D721Med (cell line): ENCODE data around the gene CFAP61.

ENCODE experiments used
- DNase-seq: peaks from one replicate; pipeline ENCODE4 v3.0.0; 2011; ENCODE audit warnings: low spot score; ENCODE audit not compliant: insufficient read length
- FAIRE-seq: peaks from 2 replicates; lab custom pipeline; 2011; peaks lifted over from hg19 to GRCh38; lab: Jason Lieb, UNC
- TF ChIP-seq, protein P1 (sequence below): IDR thresholded peaks from 2 replicates; pipeline ENCODE4 v1.5.1; 2012; ENCODE audit warnings: mild to moderate bottlenecking, control low read depth; ENCODE audit not compliant: insufficient read depth; ENCODE audit errors: missing control alignments

The CFAP61 gene

DNA sequence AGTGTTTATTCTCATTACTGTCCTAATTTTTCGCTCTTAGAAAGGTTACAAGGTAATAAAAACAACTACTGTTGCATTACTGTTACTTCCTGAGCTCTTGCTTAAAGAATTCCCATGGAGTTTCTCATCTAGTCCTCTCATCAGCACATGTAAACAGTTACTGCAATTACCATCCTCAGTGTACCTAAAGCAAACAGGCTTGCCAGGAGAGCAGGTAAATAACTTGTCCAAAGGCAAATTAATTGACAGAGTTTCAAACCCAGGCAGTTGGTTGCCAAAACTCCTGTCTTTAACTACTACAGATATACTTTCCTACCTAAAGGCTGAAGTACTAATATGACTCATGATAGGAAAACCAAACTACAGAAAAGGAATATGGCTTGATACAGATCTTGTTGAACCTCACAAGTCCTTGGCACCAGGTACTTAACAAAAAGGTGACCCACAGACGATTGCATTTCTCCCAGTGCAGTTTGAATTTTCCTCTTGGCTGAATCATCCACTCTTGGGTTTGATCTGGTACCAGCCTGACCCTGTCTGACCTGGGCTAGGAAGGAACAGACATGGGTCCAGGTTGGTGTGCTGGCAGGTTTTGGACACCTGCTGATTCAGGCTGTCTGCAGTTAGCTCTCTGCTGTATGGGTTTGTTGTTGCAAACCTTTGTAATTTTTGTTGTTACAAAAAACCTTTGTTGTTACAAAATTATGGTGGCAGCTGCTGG lies 153.0 kb downstream of the CFAP61 start:
- FAIRE-seq: no peak
- DNase-seq: no peak
- TF ChIP-seq, protein P1, sequence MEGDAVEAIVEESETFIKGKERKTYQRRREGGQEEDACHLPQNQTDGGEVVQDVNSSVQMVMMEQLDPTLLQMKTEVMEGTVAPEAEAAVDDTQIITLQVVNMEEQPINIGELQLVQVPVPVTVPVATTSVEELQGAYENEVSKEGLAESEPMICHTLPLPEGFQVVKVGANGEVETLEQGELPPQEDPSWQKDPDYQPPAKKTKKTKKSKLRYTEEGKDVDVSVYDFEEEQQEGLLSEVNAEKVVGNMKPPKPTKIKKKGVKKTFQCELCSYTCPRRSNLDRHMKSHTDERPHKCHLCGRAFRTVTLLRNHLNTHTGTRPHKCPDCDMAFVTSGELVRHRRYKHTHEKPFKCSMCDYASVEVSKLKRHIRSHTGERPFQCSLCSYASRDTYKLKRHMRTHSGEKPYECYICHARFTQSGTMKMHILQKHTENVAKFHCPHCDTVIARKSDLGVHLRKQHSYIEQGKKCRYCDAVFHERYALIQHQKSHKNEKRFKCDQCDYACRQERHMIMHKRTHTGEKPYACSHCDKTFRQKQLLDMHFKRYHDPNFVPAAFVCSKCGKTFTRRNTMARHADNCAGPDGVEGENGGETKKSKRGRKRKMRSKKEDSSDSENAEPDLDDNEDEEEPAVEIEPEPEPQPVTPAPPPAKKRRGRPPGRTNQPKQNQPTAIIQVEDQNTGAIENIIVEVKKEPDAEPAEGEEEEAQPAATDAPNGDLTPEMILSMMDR: no peak

DNA sequence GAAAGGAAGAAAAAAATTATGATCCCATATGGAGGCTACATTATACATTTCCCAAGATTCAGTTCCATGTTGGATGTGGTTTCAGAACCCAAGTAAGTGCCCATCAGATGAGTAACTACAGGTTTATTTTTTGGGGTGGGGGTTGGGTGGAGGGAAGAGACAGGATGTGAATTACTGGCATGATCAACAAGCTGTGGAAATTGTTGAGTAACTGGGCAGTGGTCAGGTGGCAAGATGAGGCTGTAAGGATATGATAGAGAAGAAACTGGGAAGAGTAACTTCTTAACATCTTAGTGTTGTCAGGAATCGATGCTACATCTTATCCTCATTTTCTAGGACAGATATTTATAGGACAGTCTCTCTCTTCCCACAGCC lies 153.5 kb downstream of the CFAP61 start:
- TF ChIP-seq, protein P1: no peak
- no peak for FAIRE-seq
- DNase-seq: no peak

DNA sequence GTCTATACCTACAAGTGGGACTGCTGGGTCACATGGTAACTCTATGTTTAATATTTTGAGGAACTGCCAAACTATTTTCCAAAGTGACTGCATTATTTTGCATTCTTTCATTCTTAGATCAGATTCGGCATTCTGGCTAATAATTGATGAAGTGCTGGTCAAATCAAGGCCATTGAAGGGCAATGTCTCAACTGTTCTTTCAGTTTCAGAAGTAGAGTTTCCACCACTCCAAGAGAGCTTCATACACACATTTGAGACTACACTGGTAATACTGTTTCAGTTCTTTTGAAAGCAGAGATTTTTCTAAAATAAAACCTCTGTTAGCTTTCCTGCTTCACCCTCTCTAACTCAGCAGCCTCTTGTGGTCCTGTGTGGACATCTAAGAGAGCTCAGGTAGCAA lies 154.5 kb downstream of the CFAP61 start:
- FAIRE-seq (no peak), DNase-seq (no peak)
- TF ChIP-seq, protein P1: no peak

DNA sequence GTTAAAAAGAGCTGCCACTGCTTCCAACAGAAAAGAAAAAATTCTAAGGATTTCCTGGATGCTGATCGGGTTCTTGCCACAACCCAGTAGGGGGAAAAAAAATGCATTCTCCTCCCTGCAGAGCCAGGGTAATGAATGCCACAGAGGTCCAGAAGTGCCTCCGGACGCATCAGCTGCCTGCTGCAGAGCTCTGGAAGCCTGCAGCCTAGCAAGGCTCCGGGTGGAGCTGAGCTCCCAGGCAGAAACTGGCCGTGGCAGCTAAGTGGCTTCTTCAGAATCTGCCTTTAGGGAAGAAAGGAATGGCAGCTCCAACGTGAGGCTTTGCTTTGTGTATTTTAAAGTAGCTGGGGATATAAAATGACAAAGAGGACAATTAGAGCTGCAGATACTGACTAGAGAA lies 155.0 kb downstream of the CFAP61 start:
- TF ChIP-seq, protein P1: no peak
- no peak for FAIRE-seq
- DNase-seq: no peak

DNA sequence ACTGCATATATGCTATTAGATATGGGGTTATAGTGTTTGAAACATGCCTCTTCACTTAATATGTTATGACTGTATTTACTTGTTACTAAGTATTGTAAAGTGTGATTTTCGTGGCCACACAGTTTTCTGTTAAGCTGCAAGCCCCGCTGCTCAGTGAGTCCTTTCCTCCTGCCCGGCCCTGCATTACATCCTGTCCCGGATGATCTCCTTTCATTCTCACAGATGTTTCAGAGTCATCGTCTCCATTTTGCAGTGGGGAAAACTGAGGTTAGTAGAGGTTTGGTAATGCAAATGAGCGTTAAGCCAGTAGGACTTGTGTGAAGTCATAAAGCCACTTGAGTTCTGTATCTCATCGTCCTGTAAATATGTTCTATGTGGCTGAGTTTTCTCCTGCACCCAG lies 155.5 kb downstream of the CFAP61 start:
- FAIRE-seq: no peak
- TF ChIP-seq, protein P1: no peak
- no peak for DNase-seq

DNA sequence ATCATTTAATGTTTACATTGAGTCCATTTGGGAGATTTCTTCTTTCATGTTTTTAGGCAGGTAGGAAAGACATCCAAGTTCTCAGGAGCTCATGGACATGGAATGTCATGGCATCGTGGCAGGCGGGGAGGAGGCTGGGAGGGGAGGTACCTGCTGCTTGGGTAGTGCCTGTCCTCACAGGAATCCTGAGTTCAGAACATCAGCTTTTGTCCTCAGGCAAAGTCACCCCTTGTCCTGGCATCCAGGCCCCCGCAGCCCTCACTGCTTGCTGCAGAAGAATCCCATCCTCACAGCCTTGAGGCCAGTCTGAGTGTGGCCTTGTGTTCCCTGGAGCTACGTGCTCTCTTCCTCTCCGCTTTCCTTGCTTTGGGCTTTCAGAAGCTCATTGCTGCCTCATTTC lies 157.4 kb downstream of the CFAP61 start:
- no peak for DNase-seq
- TF ChIP-seq, protein P1: no peak
- FAIRE-seq: no peak

DNA sequence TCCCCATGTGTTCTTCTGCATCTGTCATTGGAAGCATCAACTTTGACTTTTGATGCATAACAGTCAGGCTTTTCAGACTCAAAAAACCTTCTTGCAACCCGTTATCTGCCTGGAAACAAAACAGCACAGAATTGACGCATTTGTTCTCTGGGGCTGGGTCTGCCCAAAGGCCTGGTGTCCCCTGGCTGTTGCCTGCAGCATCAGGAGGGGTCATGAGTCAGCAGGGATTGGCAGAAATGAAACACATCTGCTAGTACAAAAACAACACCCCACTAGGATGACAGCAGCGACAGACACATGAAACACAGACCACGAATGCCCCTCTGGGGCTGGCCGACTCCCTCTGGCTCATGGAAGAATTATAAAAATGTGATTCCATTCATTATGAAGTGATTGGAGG lies 158.0 kb downstream of the CFAP61 start:
- FAIRE-seq: no peak
- DNase-seq: no peak
- TF ChIP-seq, protein P1: no peak
